SU-DHL-6 (cell line): ENCODE data around the gene ZNF462.

Source experiments
- H2AFZ ChIP-seq: fragments of 200-600 bp; sonication (generic); 2 replicates; pipeline ENCODE4 v1.6.1; 2014; ENCODE audit warnings: low read depth, mild to moderate bottlenecking, moderate library complexity, mixed read lengths, antibody characterized with exemption, low read length; ENCODE audit not compliant: severe bottlenecking
- H3F3A ChIP-seq: fragments of 200-600 bp; shearing (Covaris generic); 2 replicates; pipeline ENCODE4 v1.6.0; 2016; ENCODE audit warnings: antibody characterized with exemption, mild to moderate bottlenecking; ENCODE audit not compliant: insufficient read depth
- H3K27ac ChIP-seq: fragments of 200-600 bp; sonication (generic); 2 replicates; pipeline ENCODE4 v1.5.1; 2016; ENCODE audit warnings: low read depth, mild to moderate bottlenecking, low read length, moderate library complexity, mixed read lengths
- H3K27me3 ChIP-seq: fragments of 200-600 bp; sonication (generic), shearing (Covaris generic); 2 replicates; pipeline ENCODE4 v1.6.0; 2014; ENCODE audit warnings: mild to moderate bottlenecking, low read length
- H3K36me3 ChIP-seq: fragments of 200-600 bp; sonication (generic); 2 replicates; pipeline ENCODE4 v1.6.1; 2014; ENCODE audit warnings: mild to moderate bottlenecking, low read length, mixed read lengths
- H3K4me2 ChIP-seq: fragments of 300-600, 200-600 bp; shearing (Covaris generic), sonication (generic); 2 replicates; pipeline ENCODE4 v1.6.0; 2014; ENCODE audit warnings: low read length, low read depth, mild to moderate bottlenecking; ENCODE audit not compliant: poor library complexity, severe bottlenecking
- H3K4me3 ChIP-seq: fragments of 200-600 bp; sonication (generic); 2 replicates; pipeline ENCODE4 v1.5.1; 2014; ENCODE audit warnings: antibody characterized with exemption, low read length, mild to moderate bottlenecking, mixed read lengths; ENCODE audit not compliant: insufficient read depth, poor library complexity, severe bottlenecking
- H3K79me2 ChIP-seq: fragments of 200-600 bp; sonication (generic); 2 replicates; pipeline ENCODE4 v1.6.1; 2014; ENCODE audit warnings: mild to moderate bottlenecking, low read length, moderate library complexity; ENCODE audit not compliant: insufficient read depth
- H3K9ac ChIP-seq: fragments of 200-600 bp; sonication (generic); 2 replicates; pipeline ENCODE4 v1.7.0; 2014; ENCODE audit warnings: mild to moderate bottlenecking, low read length
- H3K9me2 ChIP-seq: fragments of 200-600 bp; sonication (generic); replicated peaks from 2 replicates; pipeline ENCODE4 v1.6.1; 2014; ENCODE audit warnings: low read length; ENCODE audit not compliant: insufficient read depth
- H3K9me3 ChIP-seq: fragments of 200-600 bp; sonication (generic); 2 replicates; pipeline ENCODE4 v1.6.1; 2014; ENCODE audit warnings: low read length, mixed read lengths; ENCODE audit not compliant: insufficient read depth
- H4K20me1 ChIP-seq: fragments of 200-600 bp; sonication (generic); 2 replicates; pipeline ENCODE4 v1.6.1; 2014; ENCODE audit warnings: low read depth, mild to moderate bottlenecking, antibody characterized with exemption, low read length, moderate library complexity, mixed read lengths
- EZH2phosphoT487 ChIP-seq: fragments of 200-600 bp; sonication (generic), shearing (Covaris generic); conservative IDR thresholded peaks from 2 replicates; pipeline ENCODE4 v1.6.1; 2018; ENCODE audit warnings: mild to moderate bottlenecking, antibody characterized with exemption, low read length, moderate library complexity, mixed read lengths
- TF ChIP-seq, protein P1 (sequence below): fragments of 200-600 bp; sonication (generic); IDR thresholded peaks from one replicate; pipeline ENCODE4 v1.5.1; 2017; ENCODE audit warnings: antibody characterized with exemption, mild to moderate bottlenecking, low read length, moderate library complexity; ENCODE audit not compliant: insufficient read depth, poor library complexity, severe bottlenecking

Gene ZNF462

DNA sequence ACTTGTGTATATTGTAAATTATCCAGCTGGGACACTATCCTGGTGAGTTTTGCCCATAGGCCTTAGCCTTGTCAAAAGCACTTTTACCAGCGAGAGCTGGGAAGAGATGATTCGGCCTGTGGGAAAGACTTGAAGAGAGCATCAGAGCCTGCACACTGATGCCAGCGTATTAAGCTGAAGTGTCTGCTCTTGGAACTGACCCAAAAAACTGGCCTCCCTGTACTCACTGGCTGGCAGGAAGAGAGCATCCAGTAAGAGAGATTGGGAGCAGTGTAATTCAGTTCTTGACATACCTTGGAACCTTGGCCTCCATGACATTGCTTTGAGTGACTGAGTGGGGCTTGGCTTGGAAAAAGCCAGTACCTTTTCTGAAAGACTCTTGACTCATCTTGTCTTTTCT, 73.7 kb downstream of the ZNF462 start:
- Histone ChIP-seq H4K20me1 (no peaks in the 10 kb centered on the region), H3K27me3 (no peaks in the 10 kb centered on the region), H3K36me3 (no peaks in the 10 kb centered on the region), H3K9me3 (no peaks in the 10 kb centered on the region), H3K79me2 (no peaks in the 10 kb centered on the region), H3K27ac (no peak overlapping the region), H2AFZ (no peak overlapping the region), H3K4me2 (no peak overlapping the region), H3F3A (no peaks in the 10 kb centered on the region), H3K9ac (no peak overlapping the region), H3K9me2 (no peaks in the 10 kb centered on the region), H3K4me3 (no peak overlapping the region)
- TF ChIP-seq, protein P1, sequence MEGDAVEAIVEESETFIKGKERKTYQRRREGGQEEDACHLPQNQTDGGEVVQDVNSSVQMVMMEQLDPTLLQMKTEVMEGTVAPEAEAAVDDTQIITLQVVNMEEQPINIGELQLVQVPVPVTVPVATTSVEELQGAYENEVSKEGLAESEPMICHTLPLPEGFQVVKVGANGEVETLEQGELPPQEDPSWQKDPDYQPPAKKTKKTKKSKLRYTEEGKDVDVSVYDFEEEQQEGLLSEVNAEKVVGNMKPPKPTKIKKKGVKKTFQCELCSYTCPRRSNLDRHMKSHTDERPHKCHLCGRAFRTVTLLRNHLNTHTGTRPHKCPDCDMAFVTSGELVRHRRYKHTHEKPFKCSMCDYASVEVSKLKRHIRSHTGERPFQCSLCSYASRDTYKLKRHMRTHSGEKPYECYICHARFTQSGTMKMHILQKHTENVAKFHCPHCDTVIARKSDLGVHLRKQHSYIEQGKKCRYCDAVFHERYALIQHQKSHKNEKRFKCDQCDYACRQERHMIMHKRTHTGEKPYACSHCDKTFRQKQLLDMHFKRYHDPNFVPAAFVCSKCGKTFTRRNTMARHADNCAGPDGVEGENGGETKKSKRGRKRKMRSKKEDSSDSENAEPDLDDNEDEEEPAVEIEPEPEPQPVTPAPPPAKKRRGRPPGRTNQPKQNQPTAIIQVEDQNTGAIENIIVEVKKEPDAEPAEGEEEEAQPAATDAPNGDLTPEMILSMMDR = no peak
- TF ChIP-seq EZH2phosphoT487 = no peak

DNA sequence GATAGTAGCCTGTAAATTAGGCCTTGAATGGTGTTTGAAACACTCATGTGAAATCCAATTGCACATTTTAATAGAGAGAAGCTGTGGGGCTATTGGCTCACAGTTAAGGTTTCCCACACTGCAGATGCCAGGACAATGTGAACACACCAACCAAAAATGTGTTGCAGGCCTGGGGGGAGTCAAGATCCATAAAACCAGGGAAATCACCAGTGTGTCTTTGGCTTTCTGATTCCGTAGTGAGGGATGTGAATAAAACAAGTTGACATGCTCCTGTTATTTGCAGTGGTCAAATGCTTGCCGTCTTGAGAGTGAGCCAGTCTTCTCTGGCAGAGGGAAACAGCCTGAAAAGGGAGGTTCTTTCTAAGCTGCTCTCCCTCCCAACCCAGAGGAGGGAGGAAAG, 79.0 kb downstream of the ZNF462 start:
- no peaks in the 10 kb centered on the region for H3F3A ChIP-seq
- no peaks in the 10 kb centered on the region for H3K36me3 ChIP-seq
- H3K9me3 ChIP-seq = no peaks in the 10 kb centered on the region
- H3K79me2 ChIP-seq = no peaks in the 10 kb centered on the region
- H4K20me1 ChIP-seq = no peaks in the 10 kb centered on the region
- TF ChIP-seq, protein P1 = no peak
- H3K27me3 ChIP-seq = no peaks in the 10 kb centered on the region
- no peak overlapping the region for H3K27ac ChIP-seq
- H3K9me2 ChIP-seq = no peaks in the 10 kb centered on the region
- no peak overlapping the region for H2AFZ ChIP-seq
- no peak overlapping the region for H3K4me3 ChIP-seq
- no peak overlapping the region for H3K9ac ChIP-seq
- H3K4me2 ChIP-seq = no peak overlapping the region

DNA sequence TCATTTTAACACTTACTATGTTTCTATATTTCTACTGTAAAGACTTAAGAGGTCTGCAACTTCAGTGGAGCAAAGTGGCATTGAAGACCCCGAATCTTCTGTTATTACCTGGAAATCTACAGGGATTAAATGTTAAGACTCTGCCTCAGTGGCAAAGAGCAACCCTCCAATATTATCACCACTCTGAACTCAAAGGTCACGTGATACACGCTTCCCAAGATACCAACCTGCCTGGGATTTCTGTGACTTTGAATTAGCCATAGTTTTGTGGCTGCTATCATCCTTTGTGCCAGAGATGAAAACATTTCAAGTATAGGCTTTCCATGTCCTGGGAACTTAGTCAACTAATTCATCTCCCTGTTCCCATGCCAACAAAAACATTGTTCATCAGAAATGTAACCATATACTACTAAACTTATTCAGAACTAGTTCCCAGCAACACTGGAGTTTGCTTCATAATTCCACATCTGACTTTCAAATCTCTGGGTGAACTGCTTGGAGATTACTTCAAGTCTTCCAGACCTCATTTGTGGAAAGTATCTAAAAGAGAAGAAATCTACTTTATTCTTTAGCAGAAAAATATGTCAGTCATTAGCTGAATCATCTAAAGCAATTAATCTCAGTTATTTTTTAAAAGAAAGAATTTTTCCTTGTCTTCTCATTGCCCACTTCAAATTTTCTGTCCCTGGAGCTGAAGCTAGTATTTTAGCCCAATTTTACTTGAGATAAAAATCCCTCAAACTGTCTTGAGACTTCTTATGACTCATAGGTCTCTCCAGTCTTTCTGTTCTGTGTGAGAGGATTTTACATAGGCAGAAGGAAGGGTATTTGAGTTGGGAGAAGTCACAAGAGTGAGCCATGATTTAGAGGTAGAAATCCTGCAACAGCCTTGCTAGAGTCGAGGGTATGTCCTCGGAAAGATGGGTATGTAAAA, 83.0 kb downstream of the ZNF462 start:
- H3K4me2 ChIP-seq = no peak overlapping the region
- H3K27ac ChIP-seq = no peak overlapping the region
- no peak overlapping the region for H2AFZ ChIP-seq
- H3K9me3 ChIP-seq = no peaks in the 10 kb centered on the region
- H3K4me3 ChIP-seq = no peak overlapping the region
- H3K9me2 ChIP-seq = no peaks in the 10 kb centered on the region
- H3K79me2 ChIP-seq = no peaks in the 10 kb centered on the region
- H3K9ac ChIP-seq = no peak overlapping the region
- no peaks in the 10 kb centered on the region for H3K36me3 ChIP-seq
- TF ChIP-seq, protein P1 = no peak
- no peak for TF ChIP-seq EZH2phosphoT487
- no peaks in the 10 kb centered on the region for H4K20me1 ChIP-seq
- H3K27me3 ChIP-seq = no peaks in the 10 kb centered on the region
- H3F3A ChIP-seq = no peaks in the 10 kb centered on the region
